Stimulated activated CD8-positive, alpha-beta memory T cell treated with anti-CD3 and anti-CD28 coated beads, Interleukin-4, amount 100 ng/mL, for 1 hour (primary cell): ENCODE data around the gene NPIPB2.
"Not testable (repeated sequence)": the region's sequence is repeated elsewhere in the genome, so short reads cannot be mapped to it uniquely, and the experiment has no call there.

Source experiments
- DNase-seq, 2 donors: peaks; one replicate each; pipeline ENCODE4 v3.0.0-alpha.2; 2020; ENCODE audit warnings: low read depth in 2 of 2, low spot score in 1 of 2

NPIPB2 gene

GRCh38 chr16:11962457-11962856 is 20.6 kb upstream of the NPIPB2 start:
- not testable (repeated sequence) for DNase-seq

GRCh38 chr16:11957591-11958395 is 15.9 kb upstream of the NPIPB2 start:
- no peak for DNase-seq

GRCh38 chr16:11956558-11956957 is 14.7 kb upstream of the NPIPB2 start:
- no peak for DNase-seq

GRCh38 chr16:11955713-11956123 is 13.9 kb upstream of the NPIPB2 start:
- DNase-seq = no peak

GRCh38 chr16:11953576-11953975 is 11.7 kb upstream of the NPIPB2 start:
- not testable (repeated sequence) for DNase-seq

GRCh38 chr16:11950388-11950787 is 8.5 kb upstream of the NPIPB2 start:
- DNase-seq = no peak

GRCh38 chr16:11949527-11949926 is 7.7 kb upstream of the NPIPB2 start:
- DNase-seq = no peak

- DNase-seq = no peak
Measured at GRCh38 chr16:11948819-11949218, 7.0 kb upstream of the NPIPB2 start.

- no peak for DNase-seq
Measured at GRCh38 chr16:11946433-11946832, 4.6 kb upstream of the NPIPB2 start.

GRCh38 chr16:11927350-11927749 is 14.5 kb downstream of the NPIPB2 start:
- DNase-seq = not testable (repeated sequence)

- not testable (repeated sequence) for DNase-seq
Measured at GRCh38 chr16:11924046-11924445, 17.8 kb downstream of the NPIPB2 start.

GRCh38 chr16:11916524-11917285 is 25.1 kb downstream of the NPIPB2 start:
- no peak for DNase-seq

GRCh38 chr16:11915644-11916523 is 26.0 kb downstream of the NPIPB2 start, which contains the start of gene GSPT1:
Gene GSPT1 (minus strand): TSS chr16:11915956. CDS start chr16:11915720, 236 bp downstream.
- DNase-seq = peak; percentile 97 to 98

GRCh38 chr16:11915114-11915643 is 26.7 kb downstream of the NPIPB2 start:
- DNase-seq = no peak

- DNase-seq = no peak
Measured at GRCh38 chr16:11914210-11915113, 27.4 kb downstream of the NPIPB2 start.

GRCh38 chr16:11913425-11914079 is 28.3 kb downstream of the NPIPB2 start:
- DNase-seq = no peak

GRCh38 chr16:11909653-11910545 is 31.9 kb downstream of the NPIPB2 start:
- DNase-seq = no peak
